Measurements from ENCODE around the gene TUBGCP6. TPM values are rescaled to one million over a fixed set of nuclear protein-coding genes. Genes with fewer than 3 reads are reported as not detected.
A peak's percentile ranks its signal among the peaks of the same experiment; 100 is the strongest.

TUBGCP6 gene
- total RNA-seq, 6 experiments from 2014 or later = 10.4 to 22.6 (median 14.6) TPM

GRCh38 chr22:50261615-50262459 lies 17.0 kb upstream of the TUBGCP6 start, which contains the start of gene MAPK12:
MAPK12 (minus strand) TSS chr22:50261683; CDS start chr22:50261509, 174 bp downstream.
- no peaks in the 10 kb centered on the region for H3K9me3 ChIP-seq
- no peak within 1 kb of the TSS for H3K27ac ChIP-seq
- H3K27me3 ChIP-seq = no peaks in the 10 kb centered on the region
- H3K36me3 ChIP-seq = no peaks in the 10 kb centered on the region
- no peak for TF ChIP-seq POLR2A (IDR thresholded peaks at IDR 0.05)
- no peak for TF ChIP-seq CTCF (IDR thresholded peaks at IDR 0.05)
- DNase-seq (no peak), ATAC-seq (peak in 3 of 4 donors; percentile 9 to 27 (median 17))
- peaks cover 0 to 24% (median 8%) of the 10 kb centered on the region in 4 donors for H3K4me1 ChIP-seq
- H3K4me3 ChIP-seq = peak within 1 kb of the TSS; percentile 37 to 48 (median 42)
- intact Hi-C loops (cut with DNase I) = no loop called here
- 18% methylated on average over 5 of the region's 61 CpGs for WGBS (ENCODE audit: insufficient coverage, low coverage, low lambda C conversion rate, missing lambda C conversion rate)

- 20% methylated on average over 1 of the region's 92 CpGs for WGBS (ENCODE audit: insufficient coverage, low coverage, low lambda C conversion rate, missing lambda C conversion rate)
- DNase-seq (no peak), ATAC-seq (peak in 3 of 4 donors; percentile 0 to 1 (median 1))
- H3K4me3 ChIP-seq = peak overlapping the region; percentile 37 to 48 (median 42)
- intact Hi-C loops (cut with DNase I) = no loop called here
- no peaks in the 10 kb centered on the region for H3K9me3 ChIP-seq
- peaks cover 0 to 24% (median 8%) of the 10 kb centered on the region in 4 donors for H3K4me1 ChIP-seq
- H3K36me3 ChIP-seq = no peaks in the 10 kb centered on the region
- H3K27me3 ChIP-seq = no peaks in the 10 kb centered on the region
- no peak overlapping the region for H3K27ac ChIP-seq
- TF ChIP-seq CTCF (IDR thresholded peaks at IDR 0.05) = no peak
- TF ChIP-seq POLR2A (IDR thresholded peaks at IDR 0.05) = no peak
Observed at GRCh38 chr22:50260801-50261614, 16.2 kb upstream of the TUBGCP6 start.

GRCh38 chr22:50260434-50260800 lies 15.6 kb upstream of the TUBGCP6 start:
- ATAC-seq = no peak
- Histone ChIP-seq H3K4me3 (peak overlapping the region in 2 of 3 donors; percentile 42 to 48), H3K27ac (no peak overlapping the region), H3K36me3 (no peaks in the 10 kb centered on the region), H3K4me1 (peaks cover 0 to 24% (median 8%) of the 10 kb centered on the region in 4 donors), H3K9me3 (no peaks in the 10 kb centered on the region), H3K27me3 (no peaks in the 10 kb centered on the region)
- no peak for DNase-seq
- intact Hi-C loops (cut with DNase I) = no loop called here
- TF ChIP-seq POLR2A (IDR thresholded peaks at IDR 0.05) (no peak), CTCF (IDR thresholded peaks at IDR 0.05) (no peak)
- no CpG with 5 or more reads among the region's 11 CpGs for WGBS (ENCODE audit: insufficient coverage, low coverage, low lambda C conversion rate, missing lambda C conversion rate)

GRCh38 chr22:50259302-50259701 lies 14.5 kb upstream of the TUBGCP6 start:
- no peaks in the 10 kb centered on the region for H3K27me3 ChIP-seq
- DNase-seq (no peak), ATAC-seq (no peak)
- H3K9me3 ChIP-seq = no peaks in the 10 kb centered on the region
- TF ChIP-seq POLR2A (IDR thresholded peaks at IDR 0.05) = no peak
- WGBS (ENCODE audit: insufficient coverage, low coverage, low lambda C conversion rate, missing lambda C conversion rate) = 96% methylated on average over 11 of the region's 15 CpGs
- H3K27ac ChIP-seq = no peak overlapping the region
- no peak overlapping the region for H3K4me3 ChIP-seq
- peaks cover 0 to 24% (median 8%) of the 10 kb centered on the region in 4 donors for H3K4me1 ChIP-seq
- H3K36me3 ChIP-seq = no peaks in the 10 kb centered on the region
- intact Hi-C loops (cut with DNase I) = no loop called here
